Measurements from ENCODE around the gene REPS1. TPM values are rescaled to one million over a fixed set of nuclear protein-coding genes. Genes with fewer than 3 reads are reported as not detected.

REPS1 gene
- total RNA-seq, 1 donor from 2014 or later = 32.2 TPM

DNA sequence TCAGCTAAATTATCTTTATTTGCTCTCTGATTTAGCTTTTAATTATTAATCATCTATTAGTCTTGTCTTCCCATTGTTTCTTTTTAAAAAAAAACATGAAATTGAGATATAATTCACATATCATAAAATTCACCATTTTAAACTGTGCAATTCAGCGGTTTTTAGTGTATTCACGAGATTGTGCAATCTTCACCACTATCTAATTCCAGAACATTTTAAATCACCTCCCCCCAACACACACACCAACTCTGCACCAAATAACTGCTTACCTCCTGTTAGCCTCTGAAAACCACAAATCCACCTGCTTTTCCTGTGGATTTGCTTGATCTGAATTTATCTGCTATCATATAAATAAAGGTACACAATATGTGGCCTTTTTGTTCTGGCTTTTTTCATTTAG lies 31.7 kb upstream of the REPS1 start:
- peaks cover 2% of the 10 kb centered on the region for H3K36me3 Mint-ChIP-seq (ENCODE audit: unreplicated experiment)
- H3K27ac Mint-ChIP-seq (ENCODE audit: unreplicated experiment) = no peak overlapping the region
- H3K4me3 Mint-ChIP-seq (ENCODE audit: unreplicated experiment) = no peak overlapping the region
- no peaks in the 10 kb centered on the region for H3K9me3 Mint-ChIP-seq (ENCODE audit: unreplicated experiment)
- no peaks in the 10 kb centered on the region for H3K27me3 Mint-ChIP-seq (ENCODE audit: unreplicated experiment)
- TF ChIP-seq, protein P1, sequence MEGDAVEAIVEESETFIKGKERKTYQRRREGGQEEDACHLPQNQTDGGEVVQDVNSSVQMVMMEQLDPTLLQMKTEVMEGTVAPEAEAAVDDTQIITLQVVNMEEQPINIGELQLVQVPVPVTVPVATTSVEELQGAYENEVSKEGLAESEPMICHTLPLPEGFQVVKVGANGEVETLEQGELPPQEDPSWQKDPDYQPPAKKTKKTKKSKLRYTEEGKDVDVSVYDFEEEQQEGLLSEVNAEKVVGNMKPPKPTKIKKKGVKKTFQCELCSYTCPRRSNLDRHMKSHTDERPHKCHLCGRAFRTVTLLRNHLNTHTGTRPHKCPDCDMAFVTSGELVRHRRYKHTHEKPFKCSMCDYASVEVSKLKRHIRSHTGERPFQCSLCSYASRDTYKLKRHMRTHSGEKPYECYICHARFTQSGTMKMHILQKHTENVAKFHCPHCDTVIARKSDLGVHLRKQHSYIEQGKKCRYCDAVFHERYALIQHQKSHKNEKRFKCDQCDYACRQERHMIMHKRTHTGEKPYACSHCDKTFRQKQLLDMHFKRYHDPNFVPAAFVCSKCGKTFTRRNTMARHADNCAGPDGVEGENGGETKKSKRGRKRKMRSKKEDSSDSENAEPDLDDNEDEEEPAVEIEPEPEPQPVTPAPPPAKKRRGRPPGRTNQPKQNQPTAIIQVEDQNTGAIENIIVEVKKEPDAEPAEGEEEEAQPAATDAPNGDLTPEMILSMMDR (IDR thresholded peaks at IDR 0.05) = no peak
- no peaks in the 10 kb centered on the region for H3K4me1 Mint-ChIP-seq (ENCODE audit: unreplicated experiment)
- DNase-seq (ENCODE audit: extremely low spot score, unreplicated experiment) = peak; percentile 5

DNA sequence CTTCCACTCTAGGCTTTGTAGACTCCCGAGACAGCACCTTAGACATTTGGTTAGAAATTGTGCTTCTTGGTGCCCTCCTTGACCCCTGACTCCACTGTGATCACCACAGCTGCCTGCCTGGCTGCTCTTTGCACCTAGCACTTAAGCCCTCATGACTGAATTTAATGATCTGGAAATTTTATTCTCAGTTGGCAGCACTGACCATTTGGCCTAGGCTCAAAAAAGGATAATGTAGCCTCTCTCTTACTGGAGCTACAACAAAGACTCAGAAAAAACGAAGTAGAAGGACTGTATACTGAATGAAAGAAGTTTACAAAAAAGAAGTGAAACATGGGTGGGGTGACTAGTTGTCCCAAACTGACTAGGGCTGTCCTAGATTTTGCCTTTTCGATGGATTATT lies 29.2 kb upstream of the REPS1 start:
- TF ChIP-seq, protein P1 (IDR thresholded peaks at IDR 0.05) = no peak
- no peak for DNase-seq (ENCODE audit: extremely low spot score, unreplicated experiment)
- Mint-ChIP-seq H3K4me3 (ENCODE audit: unreplicated experiment) (no peak overlapping the region), H3K4me1 (ENCODE audit: unreplicated experiment) (no peaks in the 10 kb centered on the region), H3K27ac (ENCODE audit: unreplicated experiment) (no peak overlapping the region), H3K36me3 (ENCODE audit: unreplicated experiment) (no peaks in the 10 kb centered on the region), H3K27me3 (ENCODE audit: unreplicated experiment) (peaks cover 7% of the 10 kb centered on the region), H3K9me3 (ENCODE audit: unreplicated experiment) (no peaks in the 10 kb centered on the region)

DNA sequence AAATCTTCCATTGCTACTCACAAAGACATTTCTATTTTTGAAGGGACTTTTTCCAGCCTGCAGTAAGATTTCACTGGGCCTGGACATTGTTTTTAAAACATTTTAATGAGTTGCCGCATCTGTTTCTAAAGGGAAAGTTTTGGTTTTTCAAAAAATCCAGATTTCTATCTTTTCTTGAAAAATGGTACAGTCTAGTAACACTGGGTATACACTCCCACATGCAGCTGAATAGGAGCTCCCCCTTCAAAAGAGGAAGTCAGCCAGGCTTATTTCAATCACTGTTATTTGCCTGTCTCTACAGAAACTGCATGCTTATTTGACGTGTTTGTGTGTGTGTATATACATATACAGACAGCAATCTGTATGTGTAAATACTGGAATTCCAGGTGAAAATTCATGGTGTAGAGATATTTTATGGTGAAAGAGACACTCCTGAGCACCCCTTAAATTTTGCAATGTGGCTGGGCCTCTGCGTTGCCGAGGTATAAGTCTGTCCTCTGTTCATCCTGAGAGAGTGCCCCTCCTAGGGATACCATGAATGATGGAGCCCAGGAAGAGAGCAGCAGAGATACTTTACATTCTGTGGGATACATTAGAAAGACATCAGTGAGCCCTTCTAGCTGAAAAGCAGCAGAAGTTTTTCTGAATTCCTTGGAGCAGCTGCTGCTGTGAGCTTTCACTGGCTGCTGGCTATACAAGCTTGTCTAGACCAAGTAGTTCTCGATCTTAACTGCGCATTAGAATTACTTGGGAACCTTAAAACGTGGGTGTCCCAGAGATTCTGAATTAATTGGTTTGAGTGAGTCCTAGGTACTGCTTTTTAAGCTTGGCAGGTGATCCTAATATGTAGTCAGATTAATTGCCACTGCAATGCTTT lies 28.5 kb upstream of the REPS1 start:
- no peaks in the 10 kb centered on the region for H3K4me1 Mint-ChIP-seq (ENCODE audit: unreplicated experiment)
- H3K27me3 Mint-ChIP-seq (ENCODE audit: unreplicated experiment) = peaks cover 7% of the 10 kb centered on the region
- peak; percentile 13 for DNase-seq (ENCODE audit: extremely low spot score, unreplicated experiment)
- H3K27ac Mint-ChIP-seq (ENCODE audit: unreplicated experiment) = no peak overlapping the region
- H3K9me3 Mint-ChIP-seq (ENCODE audit: unreplicated experiment) = no peaks in the 10 kb centered on the region
- no peaks in the 10 kb centered on the region for H3K36me3 Mint-ChIP-seq (ENCODE audit: unreplicated experiment)
- H3K4me3 Mint-ChIP-seq (ENCODE audit: unreplicated experiment) = no peak overlapping the region
- TF ChIP-seq, protein P1 (IDR thresholded peaks at IDR 0.05) = no peak

DNA sequence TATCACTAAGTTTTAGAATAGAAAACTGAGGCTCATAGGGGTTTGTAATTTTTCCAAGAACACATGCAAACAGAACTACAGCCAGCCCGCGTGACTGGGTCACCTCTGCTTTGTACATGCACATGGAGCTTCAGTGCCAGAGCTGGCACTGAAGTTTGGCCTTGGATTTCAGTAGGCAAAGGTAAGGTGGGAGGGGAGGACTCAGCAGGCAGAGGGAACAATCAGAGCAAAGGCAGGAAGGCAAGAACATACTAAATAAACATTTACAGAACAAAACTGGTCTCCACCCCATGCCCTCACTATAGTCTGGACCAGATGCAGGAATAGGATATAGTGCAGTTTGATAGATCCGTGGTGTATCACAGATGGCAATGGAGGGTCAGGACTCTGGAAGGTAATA lies 26.9 kb upstream of the REPS1 start:
- Mint-ChIP-seq H3K36me3 (ENCODE audit: unreplicated experiment) (no peaks in the 10 kb centered on the region), H3K27ac (ENCODE audit: unreplicated experiment) (no peak overlapping the region), H3K27me3 (ENCODE audit: unreplicated experiment) (peaks cover 7% of the 10 kb centered on the region), H3K9me3 (ENCODE audit: unreplicated experiment) (no peaks in the 10 kb centered on the region), H3K4me1 (ENCODE audit: unreplicated experiment) (no peaks in the 10 kb centered on the region), H3K4me3 (ENCODE audit: unreplicated experiment) (no peak overlapping the region)
- DNase-seq (ENCODE audit: extremely low spot score, unreplicated experiment) = no peak
- TF ChIP-seq, protein P1 (IDR thresholded peaks at IDR 0.05) = no peak

DNA sequence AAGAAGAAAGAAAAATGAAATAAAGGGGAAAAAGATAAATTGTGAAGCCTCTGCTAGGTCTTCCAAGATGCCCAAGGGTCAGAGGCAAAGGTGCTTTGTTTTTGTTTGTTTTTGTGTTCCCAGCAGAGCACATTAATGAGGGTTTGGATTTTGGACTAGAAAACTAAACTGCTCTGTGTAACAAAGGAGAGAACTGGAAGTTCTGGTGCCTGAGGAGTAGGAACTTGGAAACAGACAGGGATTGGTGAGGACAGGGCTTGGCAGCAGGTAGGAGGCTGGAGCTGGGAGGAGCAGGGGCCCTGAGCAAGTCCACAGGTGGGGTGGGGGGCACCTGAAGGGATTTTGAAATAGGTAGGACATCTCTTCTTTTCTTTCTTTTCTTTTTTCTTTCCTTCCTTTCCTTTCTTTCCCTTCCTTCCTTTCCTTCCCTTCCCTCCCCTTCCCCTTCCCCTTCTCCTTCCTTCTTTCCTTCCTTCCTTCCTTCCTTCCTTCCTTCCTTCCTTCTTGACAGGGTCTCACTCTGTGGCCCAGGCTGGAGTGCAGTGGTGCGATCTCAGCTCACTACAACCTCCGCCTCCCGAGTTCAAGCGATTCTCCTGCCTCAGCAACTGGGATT lies 25.2 kb upstream of the REPS1 start:
- H3K9me3 Mint-ChIP-seq (ENCODE audit: unreplicated experiment) = no peaks in the 10 kb centered on the region

More for the DNA sequence above, 25.2 kb upstream of the REPS1 start:
- H3K4me1 Mint-ChIP-seq (ENCODE audit: unreplicated experiment) = no peaks in the 10 kb centered on the region
- H3K27me3 Mint-ChIP-seq (ENCODE audit: unreplicated experiment) = peaks cover 7% of the 10 kb centered on the region
- H3K4me3 Mint-ChIP-seq (ENCODE audit: unreplicated experiment) = no peak overlapping the region
- H3K36me3 Mint-ChIP-seq (ENCODE audit: unreplicated experiment) = no peaks in the 10 kb centered on the region
- no peak for DNase-seq (ENCODE audit: extremely low spot score, unreplicated experiment)
- no peak overlapping the region for H3K27ac Mint-ChIP-seq (ENCODE audit: unreplicated experiment)
- TF ChIP-seq, protein P1 (IDR thresholded peaks at IDR 0.05) = no peak

All from osteocyte (in vitro differentiated cells).